Endothelial cell (in vitro differentiated cells): Measurements from ENCODE around the gene PUM2. TPM values are rescaled to one million over a fixed set of nuclear protein-coding genes. Genes with fewer than 3 reads are reported as not detected.
A peak's percentile ranks its signal among the peaks of the same experiment; 100 is the strongest.

Source experiments
- DNase-seq: peaks from one replicate; pipeline ENCODE4 v3.0.0; 2021; ENCODE audit warnings: low spot score
- H3K27ac Mint-ChIP-seq: one replicate; pipeline ENCODE4 v1.8.0; 2021; ENCODE audit warnings: mixed read lengths, inconsistent platforms; ENCODE audit not compliant: unreplicated experiment
- H3K27me3 Mint-ChIP-seq: one replicate; pipeline ENCODE4 v1.8.0; 2021; ENCODE audit warnings: mild to moderate bottlenecking, moderate library complexity, mixed read lengths, inconsistent platforms; ENCODE audit not compliant: unreplicated experiment
- H3K36me3 Mint-ChIP-seq: one replicate; pipeline ENCODE4 v1.8.0; 2021; ENCODE audit warnings: mild to moderate bottlenecking, low read depth, mixed read lengths, inconsistent platforms; ENCODE audit not compliant: unreplicated experiment
- H3K4me1 Mint-ChIP-seq: one replicate; pipeline ENCODE4 v1.8.0; 2021; ENCODE audit warnings: mild to moderate bottlenecking, mixed read lengths, inconsistent platforms; ENCODE audit not compliant: unreplicated experiment
- H3K4me3 Mint-ChIP-seq: one replicate; pipeline ENCODE4 v1.8.0; 2021; ENCODE audit warnings: mild to moderate bottlenecking, mixed read lengths, inconsistent platforms; ENCODE audit not compliant: unreplicated experiment
- H3K9me3 Mint-ChIP-seq: one replicate; pipeline ENCODE4 v1.8.0; 2021; ENCODE audit warnings: mixed read lengths, inconsistent platforms; ENCODE audit not compliant: unreplicated experiment
- total RNA-seq: library from RNA; stranded (reverse); fragmentation: NEBNext Ultra II Directional; extraction: Animal tissue kit (Norgen Biotek cat#: 25700); gene quantifications from one replicate; pipeline ENCODE4 v1.2.1, GENCODE V29; 2021; ENCODE audit not compliant: unreplicated experiment
- TF ChIP-seq, protein P1 (sequence below): fragments of 200-600 bp; sonication (generic); IDR thresholded peaks from one replicate; pipeline ENCODE4 v1.5.0; 2021; ENCODE audit warnings: antibody characterized with exemption; ENCODE audit not compliant: unreplicated experiment

Gene PUM2
- total RNA-seq, 1 donor from 2014 or later, result 75.3 TPM

DNA sequence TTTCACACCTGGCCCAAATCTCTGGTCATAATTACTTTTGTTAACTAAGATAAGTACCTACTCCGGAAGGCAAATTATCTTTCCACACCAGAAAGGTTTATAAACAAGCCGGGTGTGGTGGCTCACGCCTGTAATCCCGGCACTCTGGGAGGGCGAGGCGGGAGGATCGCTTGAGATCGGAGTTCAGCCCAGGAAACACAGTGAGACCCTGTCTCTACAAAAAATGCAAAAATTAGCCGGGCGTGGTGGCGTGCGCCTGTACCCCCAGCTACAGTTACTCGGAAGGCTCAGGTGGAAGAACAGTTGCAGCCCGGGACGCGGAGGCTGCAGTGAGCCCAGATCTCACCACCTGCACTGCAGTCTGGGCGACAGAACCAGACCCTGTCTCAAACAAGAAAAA is 2.1 kb downstream of the PUM2 start:
- DNase-seq, result no peak
- H3K27ac Mint-ChIP-seq, result no peak overlapping the region
- peak overlapping the region; percentile 91 for H3K4me3 Mint-ChIP-seq
- H3K4me1 Mint-ChIP-seq, result peaks cover 30% of the 10 kb centered on the region
- no peaks in the 10 kb centered on the region for H3K27me3 Mint-ChIP-seq
- H3K36me3 Mint-ChIP-seq, result no peaks in the 10 kb centered on the region
- TF ChIP-seq, protein P1, sequence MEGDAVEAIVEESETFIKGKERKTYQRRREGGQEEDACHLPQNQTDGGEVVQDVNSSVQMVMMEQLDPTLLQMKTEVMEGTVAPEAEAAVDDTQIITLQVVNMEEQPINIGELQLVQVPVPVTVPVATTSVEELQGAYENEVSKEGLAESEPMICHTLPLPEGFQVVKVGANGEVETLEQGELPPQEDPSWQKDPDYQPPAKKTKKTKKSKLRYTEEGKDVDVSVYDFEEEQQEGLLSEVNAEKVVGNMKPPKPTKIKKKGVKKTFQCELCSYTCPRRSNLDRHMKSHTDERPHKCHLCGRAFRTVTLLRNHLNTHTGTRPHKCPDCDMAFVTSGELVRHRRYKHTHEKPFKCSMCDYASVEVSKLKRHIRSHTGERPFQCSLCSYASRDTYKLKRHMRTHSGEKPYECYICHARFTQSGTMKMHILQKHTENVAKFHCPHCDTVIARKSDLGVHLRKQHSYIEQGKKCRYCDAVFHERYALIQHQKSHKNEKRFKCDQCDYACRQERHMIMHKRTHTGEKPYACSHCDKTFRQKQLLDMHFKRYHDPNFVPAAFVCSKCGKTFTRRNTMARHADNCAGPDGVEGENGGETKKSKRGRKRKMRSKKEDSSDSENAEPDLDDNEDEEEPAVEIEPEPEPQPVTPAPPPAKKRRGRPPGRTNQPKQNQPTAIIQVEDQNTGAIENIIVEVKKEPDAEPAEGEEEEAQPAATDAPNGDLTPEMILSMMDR, result no peak
- H3K9me3 Mint-ChIP-seq, result no peaks in the 10 kb centered on the region

DNA sequence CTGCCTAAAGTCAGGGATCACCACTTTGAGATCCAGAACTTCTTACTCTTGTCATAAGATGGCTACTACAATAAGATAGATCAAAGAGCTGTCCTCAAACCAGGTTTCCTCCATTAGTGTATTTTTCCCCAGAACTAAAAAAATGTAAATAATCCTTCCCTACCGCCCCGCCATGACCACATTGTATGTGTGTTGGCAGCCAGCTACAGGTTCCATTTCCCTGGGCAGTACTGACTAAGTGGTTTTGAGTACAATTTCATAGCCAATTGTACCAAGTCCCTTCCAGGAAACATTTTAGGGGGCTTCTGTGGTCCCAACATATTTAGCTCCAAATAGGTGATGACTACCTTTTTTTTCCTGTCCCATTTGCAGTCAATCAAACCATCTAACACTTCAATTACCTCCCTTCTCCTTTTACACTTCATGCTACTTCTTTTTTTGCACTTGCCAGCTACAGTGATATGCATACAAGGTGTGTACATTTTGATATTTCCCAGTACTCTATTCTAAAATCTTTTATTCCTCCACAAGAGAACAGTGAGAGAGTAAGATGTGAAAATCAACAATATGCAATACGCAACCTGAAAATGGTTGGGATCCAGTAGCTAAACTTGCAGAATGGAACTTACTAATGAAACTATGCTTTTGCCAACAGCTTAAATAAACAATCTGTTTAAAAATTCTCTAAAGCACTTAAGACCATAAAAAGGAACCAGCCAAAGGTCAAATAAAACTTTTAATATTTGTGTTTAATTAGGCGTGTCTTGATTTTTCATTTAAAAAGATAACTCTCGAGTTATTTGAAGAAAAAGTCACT is 3.9 kb downstream of the PUM2 start:
- Mint-ChIP-seq H3K4me3 (no peak overlapping the region), H3K4me1 (peaks cover 30% of the 10 kb centered on the region), H3K27me3 (no peaks in the 10 kb centered on the region), H3K9me3 (no peaks in the 10 kb centered on the region), H3K36me3 (no peaks in the 10 kb centered on the region), H3K27ac (peak overlapping the region; percentile 5)
- no peak for DNase-seq
- TF ChIP-seq, protein P1, result no peak

DNA sequence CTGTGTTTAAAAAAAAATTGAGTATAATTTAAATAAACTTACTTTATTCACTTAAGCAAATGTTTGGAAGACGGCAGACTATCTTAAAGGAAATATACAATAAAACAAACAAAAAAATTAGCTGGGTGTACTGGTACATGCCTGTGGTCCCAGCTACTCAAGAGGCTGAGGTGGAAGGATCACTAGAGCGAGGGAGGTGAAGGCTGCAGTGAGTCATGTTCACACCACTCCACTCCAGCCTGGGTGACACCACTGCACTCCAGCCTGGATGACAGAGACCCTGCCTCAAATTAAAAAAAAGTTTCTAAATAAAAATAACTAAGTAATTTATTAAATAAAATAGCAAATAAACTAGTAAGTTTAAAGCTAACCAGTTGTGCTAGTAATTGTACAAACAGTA is 7.5 kb downstream of the PUM2 start:
- TF ChIP-seq, protein P1, result no peak
- DNase-seq, result no peak
- H3K27ac Mint-ChIP-seq, result no peak overlapping the region
- H3K4me3 Mint-ChIP-seq, result no peak overlapping the region
- H3K4me1 Mint-ChIP-seq, result peaks cover 18% of the 10 kb centered on the region
- no peaks in the 10 kb centered on the region for H3K27me3 Mint-ChIP-seq
- H3K36me3 Mint-ChIP-seq, result no peaks in the 10 kb centered on the region
- H3K9me3 Mint-ChIP-seq, result no peaks in the 10 kb centered on the region

DNA sequence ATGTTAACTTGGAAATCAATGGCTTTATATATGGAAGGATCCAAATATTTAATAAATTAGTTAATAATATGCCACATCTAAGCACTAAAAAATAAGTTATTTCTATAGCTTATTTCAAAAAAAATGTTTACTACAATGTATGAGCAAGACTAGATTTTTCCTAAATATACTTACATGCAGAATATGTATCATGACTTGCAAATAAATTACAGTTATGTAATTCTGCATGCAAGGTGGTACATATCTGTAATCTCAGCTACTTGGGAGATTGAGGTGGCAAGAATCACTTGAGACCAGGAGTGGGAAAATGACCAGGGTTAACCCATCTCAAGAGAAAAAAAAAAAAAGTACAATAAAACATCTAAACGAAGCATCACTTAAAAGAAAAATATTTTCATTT is 11.6 kb downstream of the PUM2 start:
- Mint-ChIP-seq H3K9me3 (no peaks in the 10 kb centered on the region), H3K4me3 (no peak overlapping the region), H3K27ac (no peak overlapping the region), H3K4me1 (peaks cover 2% of the 10 kb centered on the region), H3K27me3 (no peaks in the 10 kb centered on the region), H3K36me3 (no peaks in the 10 kb centered on the region)
- DNase-seq, result no peak
- TF ChIP-seq, protein P1, result no peak

DNA sequence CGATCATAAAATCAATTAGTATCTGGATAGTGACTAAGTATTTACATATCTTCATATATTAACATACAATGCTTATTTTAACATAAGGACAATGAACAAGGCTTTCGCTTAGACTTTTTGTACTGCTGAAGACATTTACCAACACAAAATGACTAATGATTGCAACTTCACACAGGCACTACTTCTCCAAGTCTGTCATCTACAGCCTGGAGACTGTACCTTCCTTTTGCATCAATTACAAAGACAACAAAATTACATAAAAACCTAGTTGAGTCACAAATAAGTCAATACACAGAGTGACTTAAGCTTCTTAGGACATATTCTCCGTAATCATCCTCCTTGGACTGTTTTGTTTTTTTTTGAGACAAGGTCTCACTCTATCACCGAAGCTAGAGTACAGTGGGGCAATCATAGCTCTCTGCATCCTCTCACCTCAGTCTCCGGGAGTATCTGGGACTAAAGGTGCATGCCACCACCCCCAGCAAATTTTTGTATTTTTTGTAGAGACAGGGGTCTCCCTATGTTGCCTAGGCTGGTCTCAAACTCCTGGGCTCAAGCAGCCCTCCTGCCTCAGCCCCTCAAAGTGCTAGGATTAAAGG is 15.9 kb downstream of the PUM2 start:
- DNase-seq, result no peak
- Mint-ChIP-seq H3K9me3 (no peaks in the 10 kb centered on the region), H3K4me3 (no peak overlapping the region), H3K27me3 (no peaks in the 10 kb centered on the region), H3K27ac (no peak overlapping the region), H3K36me3 (no peaks in the 10 kb centered on the region), H3K4me1 (peaks cover 2% of the 10 kb centered on the region)
- TF ChIP-seq, protein P1, result no peak
